DOHH2 (cell line): ENCODE measurements around the gene ARIH1.

ENCODE experiments used
- EZH2phosphoT487 ChIP-seq: fragments of 200-600 bp; sonication (generic); IDR thresholded peaks from 2 replicates; pipeline ENCODE4 v1.6.1; 2017; ENCODE audit warnings: borderline replicate concordance, mild to moderate bottlenecking, antibody characterized with exemption, low read length, moderate library complexity, mixed read lengths
- TF ChIP-seq, protein P1 (sequence below): fragments of 200-600 bp; sonication (generic); IDR thresholded peaks from one replicate; pipeline ENCODE4 v1.5.1; 2014; ENCODE audit warnings: antibody characterized with exemption, mild to moderate bottlenecking, low read depth, low read length; ENCODE audit not compliant: poor library complexity, severe bottlenecking

GRCh38 chr15:72475674-72476073, 1.5 kb downstream of the ARIH1 start:
- TF ChIP-seq, protein P1, sequence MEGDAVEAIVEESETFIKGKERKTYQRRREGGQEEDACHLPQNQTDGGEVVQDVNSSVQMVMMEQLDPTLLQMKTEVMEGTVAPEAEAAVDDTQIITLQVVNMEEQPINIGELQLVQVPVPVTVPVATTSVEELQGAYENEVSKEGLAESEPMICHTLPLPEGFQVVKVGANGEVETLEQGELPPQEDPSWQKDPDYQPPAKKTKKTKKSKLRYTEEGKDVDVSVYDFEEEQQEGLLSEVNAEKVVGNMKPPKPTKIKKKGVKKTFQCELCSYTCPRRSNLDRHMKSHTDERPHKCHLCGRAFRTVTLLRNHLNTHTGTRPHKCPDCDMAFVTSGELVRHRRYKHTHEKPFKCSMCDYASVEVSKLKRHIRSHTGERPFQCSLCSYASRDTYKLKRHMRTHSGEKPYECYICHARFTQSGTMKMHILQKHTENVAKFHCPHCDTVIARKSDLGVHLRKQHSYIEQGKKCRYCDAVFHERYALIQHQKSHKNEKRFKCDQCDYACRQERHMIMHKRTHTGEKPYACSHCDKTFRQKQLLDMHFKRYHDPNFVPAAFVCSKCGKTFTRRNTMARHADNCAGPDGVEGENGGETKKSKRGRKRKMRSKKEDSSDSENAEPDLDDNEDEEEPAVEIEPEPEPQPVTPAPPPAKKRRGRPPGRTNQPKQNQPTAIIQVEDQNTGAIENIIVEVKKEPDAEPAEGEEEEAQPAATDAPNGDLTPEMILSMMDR: no peak
- TF ChIP-seq EZH2phosphoT487: no peak
